ENCODE measurements around the gene SLC6A11. TPM values are rescaled to one million over a fixed set of nuclear protein-coding genes. Genes with fewer than 3 reads are reported as not detected.

The SLC6A11 gene
- total and polyA plus RNA-seq, 2 of the 8 experiments (the other 6 are each of a cell fraction or from before 2014, with no cell fraction given), result 0.78 to 1.5 TPM

DNA sequence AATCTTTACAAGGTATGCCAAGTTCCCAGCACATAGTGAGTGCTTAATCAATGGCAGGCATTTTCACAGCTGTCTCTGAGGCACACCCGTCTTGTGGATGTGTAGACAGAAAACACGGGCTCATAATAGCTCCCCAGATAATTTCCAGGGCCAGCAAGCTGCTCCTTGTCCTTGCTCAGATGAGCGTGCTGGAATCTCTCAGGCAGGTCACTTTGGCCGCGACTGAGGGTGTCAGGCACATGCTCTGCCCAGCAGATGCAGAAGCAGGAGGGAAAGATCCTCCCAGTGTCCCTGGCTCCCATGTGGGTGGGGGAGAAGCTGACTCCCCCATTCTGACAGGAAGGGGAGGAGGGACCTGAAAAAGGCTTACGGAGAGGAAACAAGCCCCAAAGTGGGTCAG, 141.0 kb downstream of the SLC6A11 start:
- Histone ChIP-seq H3K9me3 (ENCODE audit: insufficient read depth in 2 of 2, low read depth in 1 of 2, low read length in 1 of 2) (no peaks in the 10 kb centered on the region), H3K4me3 (ENCODE audit: extremely low read depth in 1 of 4, insufficient read depth in 2 of 4, low read depth in 3 of 4, low read length in 4 of 4) (no peak overlapping the region), H3K18ac (ENCODE audit: extremely low read depth, low read length) (no peak overlapping the region), H3K14ac (ENCODE audit: insufficient read length) (no peak overlapping the region), H3K23me2 (ENCODE audit: low read depth, low read length) (no peaks in the 10 kb centered on the region), H4K8ac (ENCODE audit: extremely low read depth, insufficient read depth, low read length) (no peak overlapping the region), H2BK120ac (replicated peaks; ENCODE audit: low read depth, low read length) (no peak overlapping the region), H3K79me1 (ENCODE audit: low read depth, low read length) (no peaks in the 10 kb centered on the region), H3K27me3 (replicated peaks in 1 of 4; ENCODE audit: control insufficient read depth in 3 of 4, extremely low read depth in 1 of 4, insufficient read depth in 3 of 4, low read length in 3 of 4) (no peaks in the 10 kb centered on the region), H2BK20ac (ENCODE audit: low read length) (no peak overlapping the region), H4K91ac (replicated peaks; ENCODE audit: insufficient read length, low read length) (no peak overlapping the region), H2AK5ac (ENCODE audit: low read depth, low read length) (no peak overlapping the region), H2BK12ac (ENCODE audit: low read depth, low read length) (no peak overlapping the region), H3K4ac (replicated peaks; ENCODE audit: insufficient read length, low read depth, low read length) (no peak overlapping the region), H4K20me1 (replicated peaks in 1 of 2; ENCODE audit: control insufficient read depth in 1 of 2, insufficient read depth in 2 of 2, low read length in 2 of 2) (peaks cover 0 to 2% of the 10 kb centered on the region in 2 experiments), H3K4me1 (replicated peaks in 1 of 4; ENCODE audit: control insufficient read depth in 3 of 4, insufficient read depth in 4 of 4, low read length in 3 of 4) (no peaks in the 10 kb centered on the region; a peak in 1 of 7 replicates), H2BK5ac (ENCODE audit: low read depth, low read length) (no peak overlapping the region), H3K56ac (replicated peaks; ENCODE audit: insufficient read length, low read depth, low read length) (no peak overlapping the region), H4K5ac (ENCODE audit: insufficient read length, low read depth, low read length) (no peak overlapping the region), H3K9ac (replicated peaks in 1 of 4; ENCODE audit: extremely low read depth in 1 of 4, low read depth in 3 of 4, low read length in 3 of 4) (no peak overlapping the region), H3K27ac (ENCODE audit: low read depth, low read length) (no peak overlapping the region), H3K36me3 (ENCODE audit: control insufficient read depth in 2 of 4, insufficient read depth in 4 of 4, low read length in 3 of 4) (no peaks in the 10 kb centered on the region), H3K4me2 (ENCODE audit: insufficient read depth in 1 of 2, low read depth in 2 of 2, low read length in 2 of 2) (no peak overlapping the region), H3K23ac (ENCODE audit: insufficient read length) (no peak overlapping the region), H2AFZ (ENCODE audit: low read length) (no peak overlapping the region), H2BK15ac (ENCODE audit: low read length) (no peak overlapping the region), H3K79me2 (ENCODE audit: control insufficient read depth in 1 of 2, insufficient read depth in 2 of 2, low read length in 2 of 2) (no peaks in the 10 kb centered on the region)
- ChIA-PET POLR2A (ENCODE audit: partially characterized antibody) (no interaction called here), CTCF (ENCODE audit: partially characterized antibody) (interaction anchor here (1.2 to 16.2 kb wide), 8 partner anchors 8 to 103 kb away, joined by 3 to 207 read pairs (median 9); no protein-coding TSS in a partner anchor)
- WGBS, 2 experiments (ENCODE audit: extremely low coverage in 1 of 2, insufficient coverage in 1 of 2, insufficient read length in 1 of 2, insufficient replicate concordance in 2 of 2, low coverage in 1 of 2, low lambda C conversion rate in 2 of 2, missing lambda C conversion rate in 1 of 2), result 77% methylated on average over 5 of the region's 6 CpGs; no CpG with 5 or more reads in 1 of the 2 experiments
- FAIRE-seq (no peak), DNase-seq (ENCODE audit: low read depth in 1 of 2, low spot score in 2 of 2) (no peak)
- TF ChIP-seq PHF8 (conservative IDR thresholded peaks at IDR 0.05; ENCODE audit: low read depth, low read length) (no peak), SIX5 (IDR thresholded peaks at IDR 0.05; ENCODE audit: low read depth, low read length) (no peak), FOSL1 (IDR thresholded peaks at IDR 0.05; ENCODE audit: insufficient read depth, low read depth, low read length) (no peak), HDAC2 (IDR thresholded peaks at IDR 0.05; ENCODE audit: borderline replicate concordance in 1 of 2, low read depth in 2 of 2, low read length in 2 of 2) (no peak), HDAC6 (IDR thresholded peaks at IDR 0.05; ENCODE audit: low read depth, low read length) (no peak)

All from H1 (cell line).